Activated naive CD8-positive, alpha-beta T cell treated with anti-CD3 and anti-CD28 coated beads, Interleukin-2, amount 10 ng/mL, durations not matched to agents 7 days and 5 days (primary cell): ENCODE results near the gene SH3BP5L. TPM values are rescaled to one million over a fixed set of nuclear protein-coding genes. Genes with fewer than 3 reads are reported as not detected.

ENCODE experiments used
- ATAC-seq: fragments of 150-1000 bp; cut with Tn5 transposase; one replicate; pipeline ENCODE4 v1.10.0; 2021; ENCODE audit warnings: low read depth, moderate library complexity
- POLR2A ChIA-PET: fragments of 350-600 bp; sonication (Branson Sonifier 250); formaldehyde crosslinking; loops from one replicate; lab custom pipeline; 2021; ENCODE audit warnings: antibody characterized with exemption; lab: Charles Lee
- DNase-seq: peaks from one replicate; pipeline ENCODE4 v3.0.0; 2021
- H3K27ac Mint-ChIP-seq: one replicate; pipeline ENCODE4 v1.8.0; 2022; ENCODE audit warnings: mild to moderate bottlenecking, mixed read lengths
- H3K27me3 Mint-ChIP-seq: one replicate; pipeline ENCODE4 v1.8.0; 2022; ENCODE audit warnings: mild to moderate bottlenecking, moderate library complexity, mixed read lengths
- H3K36me3 Mint-ChIP-seq: one replicate; pipeline ENCODE4 v1.8.0; 2021; ENCODE audit warnings: mild to moderate bottlenecking, mixed read lengths
- H3K4me1 Mint-ChIP-seq: one replicate; pipeline ENCODE4 v1.8.0; 2021; ENCODE audit warnings: mixed read lengths
- H3K4me3 Mint-ChIP-seq: one replicate; pipeline ENCODE4 v1.8.0; 2022; ENCODE audit warnings: mild to moderate bottlenecking, moderate library complexity, mixed read lengths
- H3K9me3 Mint-ChIP-seq: one replicate; pipeline ENCODE4 v1.8.0; 2021; ENCODE audit warnings: mixed read lengths
- total RNA-seq, 2 experiments: library from RNA; stranded (reverse); gene quantifications; one replicate each; pipeline ENCODE4 v1.2.3, GENCODE V29; 2021

SH3BP5L gene
- total RNA-seq, 2 experiments from 2014 or later = 32.8 to 34.7 TPM

GRCh38 chr1:248820041-248820585 lies 5.6 kb downstream of the SH3BP5L start:
- H3K27me3 Mint-ChIP-seq = no peaks in the 10 kb centered on the region
- no peak overlapping the region for H3K27ac Mint-ChIP-seq
- POLR2A ChIA-PET = interaction anchor here (0.7 kb wide), 1 partner anchor 106 kb away, joined by 7 read pairs; no protein-coding TSS in a partner anchor
- H3K36me3 Mint-ChIP-seq = peaks cover 32% of the 10 kb centered on the region
- ATAC-seq (no peak), DNase-seq (no peak)
- H3K9me3 Mint-ChIP-seq = no peaks in the 10 kb centered on the region
- H3K4me3 Mint-ChIP-seq = no peak overlapping the region
- H3K4me1 Mint-ChIP-seq = peaks cover 58% of the 10 kb centered on the region

- H3K4me1 Mint-ChIP-seq = peaks cover 46% of the 10 kb centered on the region
- ATAC-seq (peak; percentile 29), DNase-seq (no peak)
- peaks cover 27% of the 10 kb centered on the region for H3K36me3 Mint-ChIP-seq
- no peaks in the 10 kb centered on the region for H3K9me3 Mint-ChIP-seq
- POLR2A ChIA-PET = interaction anchor here (0.6 to 1.3 kb wide), 3 partner anchors 14 to 1489 kb away, joined by 3 to 5 read pairs (median 4); no protein-coding TSS in a partner anchor
- H3K4me3 Mint-ChIP-seq = peak overlapping the region; percentile 35
- H3K27ac Mint-ChIP-seq = peak overlapping the region; percentile 63
- no peaks in the 10 kb centered on the region for H3K27me3 Mint-ChIP-seq
These were observed 7.0 kb downstream of the SH3BP5L start for GRCh38 chr1:248818505-248819374.

- H3K36me3 Mint-ChIP-seq = peaks cover 27% of the 10 kb centered on the region
- no peak for ATAC-seq
- H3K4me3 Mint-ChIP-seq = no peak overlapping the region
- H3K27ac Mint-ChIP-seq = peak overlapping the region; percentile 81
- H3K9me3 Mint-ChIP-seq = no peaks in the 10 kb centered on the region
- POLR2A ChIA-PET = no interaction called here
- DNase-seq = no peak
- H3K27me3 Mint-ChIP-seq = no peaks in the 10 kb centered on the region
- H3K4me1 Mint-ChIP-seq = peaks cover 35% of the 10 kb centered on the region
These were observed 8.7 kb downstream of the SH3BP5L start for GRCh38 chr1:248817065-248817464.

- Mint-ChIP-seq H3K27me3 (no peaks in the 10 kb centered on the region), H3K36me3 (peaks cover 29% of the 10 kb centered on the region), H3K4me1 (peaks cover 33% of the 10 kb centered on the region), H3K4me3 (peak overlapping the region; percentile 32), H3K27ac (peak overlapping the region; percentile 81), H3K9me3 (no peaks in the 10 kb centered on the region)
- POLR2A ChIA-PET = no interaction called here
- ATAC-seq = no peak
- DNase-seq = no peak
These were observed 9.5 kb downstream of the SH3BP5L start for GRCh38 chr1:248816042-248816851.

GRCh38 chr1:248815407-248816034 lies 10.2 kb downstream of the SH3BP5L start:
- DNase-seq (no peak), ATAC-seq (no peak)
- Mint-ChIP-seq H3K4me3 (no peak overlapping the region), H3K27ac (peak overlapping the region; percentile 81), H3K4me1 (peaks cover 33% of the 10 kb centered on the region), H3K9me3 (no peaks in the 10 kb centered on the region), H3K27me3 (no peaks in the 10 kb centered on the region), H3K36me3 (peaks cover 24% of the 10 kb centered on the region)
- POLR2A ChIA-PET = no interaction called here

- Mint-ChIP-seq H3K4me3 (no peak overlapping the region), H3K27me3 (no peaks in the 10 kb centered on the region), H3K36me3 (peaks cover 17% of the 10 kb centered on the region), H3K27ac (no peak overlapping the region), H3K4me1 (peaks cover 27% of the 10 kb centered on the region), H3K9me3 (no peaks in the 10 kb centered on the region)
- ATAC-seq (no peak), DNase-seq (no peak)
- POLR2A ChIA-PET = no interaction called here
These were observed 11.4 kb downstream of the SH3BP5L start for GRCh38 chr1:248814351-248814750.

GRCh38 chr1:248813546-248813945 lies 12.2 kb downstream of the SH3BP5L start:
- Mint-ChIP-seq H3K27me3 (no peaks in the 10 kb centered on the region), H3K4me3 (no peak overlapping the region), H3K9me3 (no peaks in the 10 kb centered on the region), H3K4me1 (peaks cover 21% of the 10 kb centered on the region), H3K36me3 (peaks cover 13% of the 10 kb centered on the region), H3K27ac (no peak overlapping the region)
- POLR2A ChIA-PET = no interaction called here
- DNase-seq (no peak), ATAC-seq (no peak)

- Mint-ChIP-seq H3K36me3 (peaks cover 13% of the 10 kb centered on the region), H3K9me3 (no peaks in the 10 kb centered on the region), H3K27me3 (no peaks in the 10 kb centered on the region), H3K4me1 (peaks cover 18% of the 10 kb centered on the region), H3K27ac (no peak overlapping the region), H3K4me3 (no peak overlapping the region)
- POLR2A ChIA-PET = no interaction called here
- ATAC-seq (no peak), DNase-seq (no peak)
These were observed 12.8 kb downstream of the SH3BP5L start for GRCh38 chr1:248812736-248813425.

- Mint-ChIP-seq H3K27me3 (no peaks in the 10 kb centered on the region), H3K36me3 (peaks cover 13% of the 10 kb centered on the region), H3K9me3 (no peaks in the 10 kb centered on the region), H3K4me1 (peaks cover 12% of the 10 kb centered on the region), H3K4me3 (no peak overlapping the region), H3K27ac (no peak overlapping the region)
- no peak for DNase-seq
- no peak for ATAC-seq
- POLR2A ChIA-PET = no interaction called here
These were observed 13.9 kb downstream of the SH3BP5L start for GRCh38 chr1:248811514-248812490.

- Mint-ChIP-seq H3K27me3 (no peaks in the 10 kb centered on the region), H3K4me3 (no peak overlapping the region), H3K4me1 (peaks cover 4% of the 10 kb centered on the region), H3K36me3 (peaks cover 11% of the 10 kb centered on the region), H3K27ac (peak overlapping the region; percentile 28), H3K9me3 (no peaks in the 10 kb centered on the region)
- POLR2A ChIA-PET = no interaction called here
- DNase-seq (no peak), ATAC-seq (no peak)
These were observed 14.8 kb downstream of the SH3BP5L start for GRCh38 chr1:248810727-248811513.

GRCh38 chr1:248810000-248810726 lies 15.6 kb downstream of the SH3BP5L start:
- no peak overlapping the region for H3K27ac Mint-ChIP-seq
- peaks cover 7% of the 10 kb centered on the region for H3K36me3 Mint-ChIP-seq

More at GRCh38 chr1:248810000-248810726, 15.6 kb downstream of the SH3BP5L start:
- H3K4me3 Mint-ChIP-seq = no peak overlapping the region
- no peaks in the 10 kb centered on the region for H3K9me3 Mint-ChIP-seq
- DNase-seq (no peak), ATAC-seq (no peak)
- H3K27me3 Mint-ChIP-seq = no peaks in the 10 kb centered on the region
- peaks cover 2% of the 10 kb centered on the region for H3K4me1 Mint-ChIP-seq
- POLR2A ChIA-PET = no interaction called here
